ENCODE results near the gene JMJD6.

JMJD6 gene

GRCh38 chr17:76720941-76721340, 5.5 kb downstream of the JMJD6 start:
- H3K4me3 ChIP-seq (ENCODE audit: low read depth, low read length): no peak overlapping the region
- no peak for TF ChIP-seq CTCF (IDR thresholded peaks at IDR 0.05; ENCODE audit: low read depth, low read length)

- H3K4me3 ChIP-seq (ENCODE audit: low read depth, low read length): no peak overlapping the region
- TF ChIP-seq CTCF (IDR thresholded peaks at IDR 0.05; ENCODE audit: low read depth, low read length): no peak
Observed at GRCh38 chr17:76720211-76720610, 6.2 kb downstream of the JMJD6 start.

GRCh38 chr17:76718516-76718915, 7.9 kb downstream of the JMJD6 start:
- no peak for TF ChIP-seq CTCF (IDR thresholded peaks at IDR 0.05; ENCODE audit: low read depth, low read length)
- no peak overlapping the region for H3K4me3 ChIP-seq (ENCODE audit: low read depth, low read length)

- TF ChIP-seq CTCF (IDR thresholded peaks at IDR 0.05; ENCODE audit: low read depth, low read length): no peak
- H3K4me3 ChIP-seq (ENCODE audit: low read depth, low read length): no peak overlapping the region
Observed at GRCh38 chr17:76716839-76717215, 9.6 kb downstream of the JMJD6 start.

- no peak overlapping the region for H3K4me3 ChIP-seq (ENCODE audit: low read depth, low read length)
Observed at GRCh38 chr17:76716146-76716838, 10.1 kb downstream of the JMJD6 start.

GRCh38 chr17:76715496-76715830, 10.9 kb downstream of the JMJD6 start:
- H3K4me3 ChIP-seq (ENCODE audit: low read depth, low read length): no peak overlapping the region
- no peak for TF ChIP-seq CTCF (IDR thresholded peaks at IDR 0.05; ENCODE audit: low read depth, low read length)

More at GRCh38 chr17:76716146-76716838, 10.1 kb downstream of the JMJD6 start:
- no peak for TF ChIP-seq CTCF (IDR thresholded peaks at IDR 0.05; ENCODE audit: low read depth, low read length)

- peak; percentile 66 for TF ChIP-seq CTCF (IDR thresholded peaks at IDR 0.05; ENCODE audit: low read depth, low read length)
- no peak overlapping the region for H3K4me3 ChIP-seq (ENCODE audit: low read depth, low read length)
Observed at GRCh38 chr17:76714822-76715495, 11.4 kb downstream of the JMJD6 start.

Data from WI38 (cell line).